ENCODE results near the gene DXO. TPM values are rescaled to one million over a fixed set of nuclear protein-coding genes. Genes with fewer than 3 reads are reported as not detected.

Gene DXO
- total RNA-seq, 1 donor from 2014 or later, result 8.4 TPM

GRCh38 chr6:31966506-31966905 lies 5.4 kb downstream of the DXO start:
- H3K36me3 ChIP-seq (ENCODE audit: control insufficient read depth, insufficient read depth, low read length), result peaks cover 40% of the 10 kb centered on the region
- no peaks in the 10 kb centered on the region for H3K27me3 ChIP-seq (ENCODE audit: control insufficient read depth, insufficient read depth, low read length)
- FAIRE-seq (no peak), DNase-seq (ENCODE audit: low read depth) (no peak)
- TF ChIP-seq CTCF (IDR thresholded peaks at IDR 0.05; ENCODE audit: insufficient read depth, low read length, severe bottlenecking), result no peak
- H3K4me3 ChIP-seq (ENCODE audit: low read depth, low read length), result no peak overlapping the region

- no peak for FAIRE-seq
Observed at GRCh38 chr6:31965700-31966099, 6.2 kb downstream of the DXO start.

GRCh38 chr6:31963921-31964320 lies 8.0 kb downstream of the DXO start:
- DNase-seq (ENCODE audit: low read depth) (no peak), FAIRE-seq (no peak)
- no peak overlapping the region for H3K4me3 ChIP-seq (ENCODE audit: low read depth, low read length)
- H3K36me3 ChIP-seq (ENCODE audit: control insufficient read depth, insufficient read depth, low read length), result peaks cover 46% of the 10 kb centered on the region
- H3K27me3 ChIP-seq (ENCODE audit: control insufficient read depth, insufficient read depth, low read length), result no peaks in the 10 kb centered on the region
- TF ChIP-seq CTCF (IDR thresholded peaks at IDR 0.05; ENCODE audit: insufficient read depth, low read length, severe bottlenecking), result no peak

More at GRCh38 chr6:31965700-31966099, 6.2 kb downstream of the DXO start:
- DNase-seq (ENCODE audit: low read depth), result no peak
- no peaks in the 10 kb centered on the region for H3K27me3 ChIP-seq (ENCODE audit: control insufficient read depth, insufficient read depth, low read length)
- no peak overlapping the region for H3K4me3 ChIP-seq (ENCODE audit: low read depth, low read length)
- no peak for TF ChIP-seq CTCF (IDR thresholded peaks at IDR 0.05; ENCODE audit: insufficient read depth, low read length, severe bottlenecking)
- peaks cover 46% of the 10 kb centered on the region for H3K36me3 ChIP-seq (ENCODE audit: control insufficient read depth, insufficient read depth, low read length)

GRCh38 chr6:31961616-31962015 lies 10.3 kb downstream of the DXO start:
- Histone ChIP-seq H3K36me3 (ENCODE audit: control insufficient read depth, insufficient read depth, low read length) (peaks cover 35% of the 10 kb centered on the region), H3K4me3 (ENCODE audit: low read depth, low read length) (no peak overlapping the region), H3K27me3 (ENCODE audit: control insufficient read depth, insufficient read depth, low read length) (no peaks in the 10 kb centered on the region)
- no peak for FAIRE-seq
- DNase-seq (ENCODE audit: low read depth), result no peak
- TF ChIP-seq CTCF (IDR thresholded peaks at IDR 0.05; ENCODE audit: insufficient read depth, low read length, severe bottlenecking), result no peak

GRCh38 chr6:31958741-31959739 lies 12.9 kb downstream of the DXO start, which contains the start of the genes NELFE and SKIC2:
TSS of gene NELFE (minus strand) at chr6:31958971. CDS start at chr6:31958446, 525 bp downstream.
TSS of gene SKIC2 (plus strand) at chr6:31959175. CDS start at chr6:31959193, 18 bp downstream.
- no peaks in the 10 kb centered on the region for H3K27me3 ChIP-seq (ENCODE audit: control insufficient read depth, insufficient read depth, low read length)
- DNase-seq (ENCODE audit: low read depth) (peak; percentile 93), FAIRE-seq (no peak)
- H3K4me3 ChIP-seq (ENCODE audit: low read depth, low read length), result peak within 1 kb of the TSS; percentile 75
- peaks cover 41% of the 10 kb centered on the region for H3K36me3 ChIP-seq (ENCODE audit: control insufficient read depth, insufficient read depth, low read length)
- no peak for TF ChIP-seq CTCF (IDR thresholded peaks at IDR 0.05; ENCODE audit: insufficient read depth, low read length, severe bottlenecking)
